Thyroid gland (tissue), 4 donors: ENCODE data around the gene CLEC4G. TPM values are rescaled to one million over a fixed set of nuclear protein-coding genes. Genes with fewer than 3 reads are reported as not detected.

Experiments
- DNase-seq, 2 donors: peaks; one replicate each; pipeline ENCODE4 v3.0.0-alpha.2; 2019
- H3K27ac ChIP-seq, 3 donors: fragments of 200-600 bp; sonication (generic); 1 replicate in 2 of 3; 2 replicates in 1 of 3; pipeline ENCODE4 v1.5.1; 2016 to 2019; ENCODE audit warnings: mild to moderate bottlenecking in 1 of 3, moderate library complexity in 1 of 3
- H3K27me3 ChIP-seq: fragments of 200-600 bp; sonication (generic); one replicate; pipeline ENCODE4 v1.5.1; 2019
- H3K36me3 ChIP-seq, 2 donors: fragments of 200-600 bp; sonication (generic); one replicate each; pipeline ENCODE4 v1.5.1; 2016 to 2019
- H3K4me1 ChIP-seq, 2 donors: fragments of 200-600 bp; sonication (generic); one replicate each; pipeline ENCODE4 v1.5.1; 2017 to 2019
- H3K4me3 ChIP-seq, 3 donors: fragments of 200-600 bp; sonication (generic); replicated peaks in 1 of 3; 1 replicate in 2 of 3; 2 replicates in 1 of 3; pipeline ENCODE4 v1.5.1; 2016; ENCODE audit warnings: mild to moderate bottlenecking in 1 of 3
- H3K9me3 ChIP-seq: fragments of 200-600 bp; sonication (generic); one replicate; pipeline ENCODE4 v1.5.1; 2017
- POLR2A ChIP-seq, 2 donors: fragments of 450-650 bp; IDR thresholded peaks; one replicate each; pipeline ENCODE4 v1.6.1; 2017; ENCODE audit warnings: antibody characterized with exemption in 2 of 2, mild to moderate bottlenecking in 2 of 2, moderate library complexity in 1 of 2
- WGBS, 2 donors: methylation state at CpG; one replicate each; pipeline ENCODE4 v1.1.5; 2017; 5-methylcytosine and 5-hydroxymethylcytosine counted together
- intact Hi-C: fragments of 100-400 bp; cut with DNase I; formaldehyde crosslinking; loops from one replicate; pipeline ENCODE4 v1.15.1; 2023
- total RNA-seq, 4 donors: library from RNA; depleted of rRNA; stranded (reverse); fragments of >200 nt; gene quantifications; one replicate each; pipeline ENCODE4 v1.2.3, GENCODE V29; 2016
- TF ChIP-seq, protein P1 (sequence below), 6 experiments: fragments of 200-600 bp in 3 of 6; fragments of 450-650 bp in 3 of 6; sonication (generic) in 3 of 6; IDR thresholded peaks; one replicate each; pipeline ENCODE4 v1.5.1; 2016 to 2019; ENCODE audit warnings: antibody characterized with exemption in 6 of 6, mild to moderate bottlenecking in 2 of 6, inconsistent platforms in 1 of 6, moderate library complexity in 1 of 6

CLEC4G gene
- total RNA-seq, 4 donors from 2014 or later = 0.22 to 2.0 (median 0.81) TPM

DNA sequence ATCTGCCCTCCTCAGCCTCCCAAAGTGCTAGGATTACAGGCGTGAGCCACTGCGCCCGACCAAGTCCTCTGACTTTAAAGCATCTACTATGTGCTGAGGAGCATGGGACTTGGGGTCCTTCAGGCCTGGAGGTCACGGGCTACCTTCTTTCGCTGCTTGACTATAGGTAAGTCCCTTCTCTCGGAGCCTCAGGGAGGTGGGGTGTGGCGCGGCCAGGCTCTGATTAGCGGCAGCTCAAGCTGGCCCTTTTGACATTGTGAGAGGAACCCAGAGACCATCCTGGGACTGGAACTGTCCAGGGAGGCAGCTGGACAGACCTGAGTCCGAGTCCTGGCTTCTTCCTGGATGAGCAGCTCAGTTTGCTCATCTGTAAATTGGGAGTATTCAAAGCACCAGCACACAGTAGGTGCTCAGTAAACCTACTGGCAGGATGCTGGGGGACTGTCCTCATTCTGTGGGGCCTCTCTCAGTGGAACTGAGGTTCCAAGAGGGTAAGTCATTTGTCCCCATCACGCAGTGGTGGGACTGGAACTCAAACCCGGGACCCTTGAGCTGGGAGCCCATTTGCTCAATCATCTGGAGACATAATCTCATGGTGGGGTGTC is 30.8 kb downstream of the CLEC4G start:
- intact Hi-C loops = no loop called here
- Histone ChIP-seq H3K36me3 (no peaks in the 10 kb centered on the region), H3K27me3 (no peaks in the 10 kb centered on the region), H3K4me3 (no peak overlapping the region), H3K27ac (no peak overlapping the region), H3K4me1 (no peaks in the 10 kb centered on the region), H3K9me3 (no peaks in the 10 kb centered on the region)
- DNase-seq = no peak
- WGBS, 2 donors = 85 to 94% methylated on average over 4 to 7 of the region's 12 CpGs
- TF ChIP-seq, protein P1, sequence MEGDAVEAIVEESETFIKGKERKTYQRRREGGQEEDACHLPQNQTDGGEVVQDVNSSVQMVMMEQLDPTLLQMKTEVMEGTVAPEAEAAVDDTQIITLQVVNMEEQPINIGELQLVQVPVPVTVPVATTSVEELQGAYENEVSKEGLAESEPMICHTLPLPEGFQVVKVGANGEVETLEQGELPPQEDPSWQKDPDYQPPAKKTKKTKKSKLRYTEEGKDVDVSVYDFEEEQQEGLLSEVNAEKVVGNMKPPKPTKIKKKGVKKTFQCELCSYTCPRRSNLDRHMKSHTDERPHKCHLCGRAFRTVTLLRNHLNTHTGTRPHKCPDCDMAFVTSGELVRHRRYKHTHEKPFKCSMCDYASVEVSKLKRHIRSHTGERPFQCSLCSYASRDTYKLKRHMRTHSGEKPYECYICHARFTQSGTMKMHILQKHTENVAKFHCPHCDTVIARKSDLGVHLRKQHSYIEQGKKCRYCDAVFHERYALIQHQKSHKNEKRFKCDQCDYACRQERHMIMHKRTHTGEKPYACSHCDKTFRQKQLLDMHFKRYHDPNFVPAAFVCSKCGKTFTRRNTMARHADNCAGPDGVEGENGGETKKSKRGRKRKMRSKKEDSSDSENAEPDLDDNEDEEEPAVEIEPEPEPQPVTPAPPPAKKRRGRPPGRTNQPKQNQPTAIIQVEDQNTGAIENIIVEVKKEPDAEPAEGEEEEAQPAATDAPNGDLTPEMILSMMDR (IDR thresholded peaks at IDR 0.05) = no peak
- TF ChIP-seq POLR2A (IDR thresholded peaks at IDR 0.05) = no peak

DNA sequence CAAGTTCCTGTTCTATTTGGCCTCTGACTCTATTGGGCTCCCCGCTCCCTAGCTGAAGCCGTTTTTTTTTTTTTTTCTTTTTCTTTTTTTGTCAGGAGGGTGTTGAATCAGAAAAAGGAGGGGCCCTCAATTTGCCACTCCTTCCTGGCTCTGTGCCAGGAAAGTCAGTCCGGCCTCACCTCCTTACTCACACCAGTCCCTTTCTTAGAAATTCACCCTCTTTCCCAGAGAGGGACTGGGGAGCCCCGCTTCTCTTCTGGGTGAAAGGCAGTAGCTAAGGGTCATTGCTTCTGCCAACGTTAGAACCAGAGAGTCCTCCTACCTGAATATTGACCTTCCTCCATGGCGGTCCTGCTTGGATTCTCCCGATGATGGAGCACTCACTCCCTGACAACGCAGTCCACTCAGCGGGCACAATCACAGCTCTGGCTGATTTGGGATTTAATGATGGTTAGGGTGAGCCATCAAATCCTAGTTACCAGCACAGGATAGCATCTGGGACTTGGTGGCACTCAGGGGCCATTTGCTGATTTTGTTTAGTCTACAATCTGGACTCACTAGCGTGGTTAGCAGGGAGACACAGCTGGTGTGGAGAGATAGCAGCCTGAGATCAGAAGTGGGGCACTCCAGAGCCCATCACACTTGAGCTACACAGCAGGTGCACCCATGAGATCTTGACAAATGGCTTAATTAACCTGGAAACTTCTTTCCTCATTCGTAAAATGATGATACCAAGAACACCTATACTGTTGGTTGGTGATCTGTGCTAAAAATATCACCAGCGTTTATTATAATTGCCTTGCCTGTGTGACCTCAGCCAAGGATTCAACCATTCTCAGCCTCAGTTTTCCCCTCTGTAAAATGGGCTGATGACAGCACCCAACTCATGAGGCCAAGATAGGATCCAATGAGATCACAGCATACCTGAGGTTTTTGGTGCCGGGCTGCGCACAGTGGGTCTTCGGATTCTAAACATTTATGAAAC is 32.2 kb downstream of the CLEC4G start:
- no peak for DNase-seq
- intact Hi-C loops = no loop called here
- 61 to 62% methylated on average over 15 of the region's 15 CpGs for WGBS, 2 donors
- Histone ChIP-seq H3K27me3 (no peaks in the 10 kb centered on the region), H3K4me3 (no peak overlapping the region), H3K36me3 (no peaks in the 10 kb centered on the region), H3K27ac (no peak overlapping the region), H3K9me3 (no peaks in the 10 kb centered on the region), H3K4me1 (no peaks in the 10 kb centered on the region)
- no peak for TF ChIP-seq POLR2A (IDR thresholded peaks at IDR 0.05)
- TF ChIP-seq, protein P1 (IDR thresholded peaks at IDR 0.05) = no peak

DNA sequence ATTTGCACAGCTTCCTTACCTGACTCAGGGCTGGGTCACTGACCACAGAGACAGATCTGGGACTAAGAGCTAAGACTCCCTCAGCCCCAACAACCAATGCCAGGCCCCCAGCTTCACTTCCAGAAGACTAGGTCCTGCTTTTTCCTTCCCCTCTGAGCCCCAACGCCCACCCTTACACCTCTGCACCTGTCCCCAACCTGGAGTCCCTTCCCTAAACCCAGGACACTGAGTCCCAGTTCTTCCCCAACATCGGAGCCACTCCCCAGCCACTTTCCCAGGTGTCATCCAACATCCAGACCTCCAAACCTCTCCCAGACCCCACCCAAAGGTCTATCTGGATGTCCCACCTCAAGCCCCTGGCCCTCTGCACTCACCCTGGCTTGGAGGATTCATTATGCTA is 32.9 kb downstream of the CLEC4G start:
- no peak overlapping the region for H3K4me3 ChIP-seq
- H3K9me3 ChIP-seq = no peaks in the 10 kb centered on the region
- WGBS, 2 donors = 51 to 55% methylated on average over 2 of the region's 2 CpGs

DNA sequence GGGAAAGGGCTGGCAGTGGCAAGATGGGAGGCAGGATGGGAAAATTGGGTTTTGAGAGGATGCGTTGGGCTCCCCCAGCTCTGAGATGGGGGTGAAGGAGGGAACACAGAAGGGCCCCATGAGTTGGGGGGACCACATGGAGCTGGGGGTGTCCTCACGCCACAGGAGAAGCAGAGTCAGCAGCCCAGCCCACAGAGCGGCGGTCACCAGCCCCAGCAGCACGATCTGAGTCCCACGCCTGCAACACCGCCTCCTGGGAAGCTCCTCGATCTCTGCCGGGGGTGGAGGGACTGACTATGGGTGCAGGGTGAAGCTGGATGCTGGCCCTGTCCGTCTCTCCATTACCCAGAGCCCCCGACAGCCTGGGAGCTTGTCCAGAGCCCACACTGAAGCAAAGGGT is 33.3 kb downstream of the CLEC4G start:
- Histone ChIP-seq H3K27me3 (no peaks in the 10 kb centered on the region), H3K4me3 (no peak overlapping the region)

More for the DNA sequence above, 32.9 kb downstream of the CLEC4G start:
- TF ChIP-seq, protein P1 (IDR thresholded peaks at IDR 0.05) = no peak
- no peak for TF ChIP-seq POLR2A (IDR thresholded peaks at IDR 0.05)
- intact Hi-C loops = no loop called here
- Histone ChIP-seq H3K4me1 (no peaks in the 10 kb centered on the region), H3K27me3 (no peaks in the 10 kb centered on the region), H3K36me3 (no peaks in the 10 kb centered on the region), H3K27ac (no peak overlapping the region)
- no peak for DNase-seq

More for the DNA sequence above, 33.3 kb downstream of the CLEC4G start:
- no peak overlapping the region for H3K27ac ChIP-seq
- H3K36me3 ChIP-seq = no peaks in the 10 kb centered on the region
- H3K9me3 ChIP-seq = no peaks in the 10 kb centered on the region
- intact Hi-C loops = no loop called here
- DNase-seq = no peak
- no peaks in the 10 kb centered on the region for H3K4me1 ChIP-seq
- no peak for TF ChIP-seq POLR2A (IDR thresholded peaks at IDR 0.05)
- TF ChIP-seq, protein P1 (IDR thresholded peaks at IDR 0.05) = no peak
- 30 to 40% methylated on average over 4 of the region's 11 CpGs for whole genome bisulfite sequencing, 2 donors
